Hepatocyte (in vitro differentiated cells): ENCODE results near the gene QSOX2. TPM values are rescaled to one million over a fixed set of nuclear protein-coding genes. Genes with fewer than 3 reads are reported as not detected.

Experiments used
- DNase-seq: peaks from one replicate; pipeline ENCODE4 v3.0.0-alpha.2; 2016; ENCODE audit warnings: low spot score
- H2AFZ ChIP-seq: fragments of 200-600 bp; sonication (generic); 2 replicates; pipeline ENCODE4 v1.6.0; 2016; ENCODE audit warnings: antibody characterized with exemption, mild to moderate bottlenecking
- H3K27ac ChIP-seq: fragments of 200-600 bp; sonication (generic); 2 replicates; pipeline ENCODE4 v1.5.1; 2016; ENCODE audit warnings: mild to moderate bottlenecking
- H3K27me3 ChIP-seq: fragments of 200-600 bp; sonication (generic); 2 replicates; pipeline ENCODE4 v1.6.1; 2016
- H3K36me3 ChIP-seq: fragments of 200-600 bp; sonication (generic); replicated peaks from 2 replicates; pipeline ENCODE4 v1.5.1; 2016; ENCODE audit warnings: low read depth; ENCODE audit not compliant: insufficient read depth
- H3K4me1 ChIP-seq: fragments of 200-600 bp; sonication (generic); 2 replicates; pipeline ENCODE4 v1.5.1; 2016; ENCODE audit warnings: mild to moderate bottlenecking, moderate library complexity; ENCODE audit not compliant: insufficient read depth
- H3K4me2 ChIP-seq: fragments of 200-600 bp; sonication (generic); 2 replicates; pipeline ENCODE4 v1.6.0; 2016
- H3K4me3 ChIP-seq: fragments of 200-600 bp; sonication (generic); 2 replicates; pipeline ENCODE4 v1.5.1; 2016; ENCODE audit warnings: mild to moderate bottlenecking
- H3K79me2 ChIP-seq: fragments of 200-600 bp; sonication (generic); 2 replicates; pipeline ENCODE4 v1.6.0; 2017; ENCODE audit warnings: mild to moderate bottlenecking
- H3K9me2 ChIP-seq: fragments of 200-600 bp; sonication (generic); replicated peaks from 2 replicates; pipeline ENCODE4 v1.6.0; 2017; ENCODE audit warnings: mild to moderate bottlenecking; ENCODE audit not compliant: insufficient read depth
- H3K9me3 ChIP-seq: fragments of 200-600 bp; sonication (generic); 2 replicates; pipeline ENCODE4 v1.5.1; 2016; ENCODE audit warnings: low read depth, mild to moderate bottlenecking
- H4K20me1 ChIP-seq: fragments of 200-600 bp; sonication (generic); 2 replicates; pipeline ENCODE4 v1.6.0; 2016; ENCODE audit warnings: mild to moderate bottlenecking; ENCODE audit not compliant: insufficient read depth, poor library complexity, severe bottlenecking
- EZH2 ChIP-seq: fragments of 200-600 bp; sonication (generic); IDR thresholded peaks from 2 replicates; pipeline ENCODE4 v1.6.1; 2016; ENCODE audit warnings: antibody characterized with exemption, mild to moderate bottlenecking, borderline replicate concordance
- EZH2phosphoT487 ChIP-seq: fragments of 200-600 bp; sonication (generic); IDR thresholded peaks from one replicate; pipeline ENCODE4 v1.6.1; 2018; ENCODE audit warnings: antibody characterized with exemption, mild to moderate bottlenecking, low read depth, moderate library complexity; ENCODE audit not compliant: unreplicated experiment, severe bottlenecking
- WGBS: methylation state at CpG from one replicate; pipeline ENCODE4 v1.1.6; 2016; ENCODE audit warnings: low lambda C conversion rate; ENCODE audit errors: missing lambda C conversion rate; 5-methylcytosine and 5-hydroxymethylcytosine counted together
- polyA plus RNA-seq: library from polyadenylated mRNA; unstranded; fragments of >200 nt; fragmentation: Nextera tagmentation; extraction: Ambion mirVana; gene quantifications from 2 replicates; pipeline ENCODE4 v1.2.1, GENCODE V29; 2016
- total RNA-seq: library from RNA; depleted of rRNA; stranded (reverse); fragments of >200 nt; gene quantifications from 2 replicates; pipeline ENCODE4 v1.2.3, GENCODE V29; 2014
- TF ChIP-seq, protein P1 (sequence below): fragments of 200-600 bp; sonication (generic); IDR thresholded peaks from 2 replicates; pipeline ENCODE4 v1.5.1; 2016; ENCODE audit warnings: antibody characterized with exemption, mild to moderate bottlenecking; ENCODE audit not compliant: poor library complexity

QSOX2 gene
- total and polyA plus RNA-seq, 2 experiments from 2014 or later: 3.3 to 11.0 TPM

DNA sequence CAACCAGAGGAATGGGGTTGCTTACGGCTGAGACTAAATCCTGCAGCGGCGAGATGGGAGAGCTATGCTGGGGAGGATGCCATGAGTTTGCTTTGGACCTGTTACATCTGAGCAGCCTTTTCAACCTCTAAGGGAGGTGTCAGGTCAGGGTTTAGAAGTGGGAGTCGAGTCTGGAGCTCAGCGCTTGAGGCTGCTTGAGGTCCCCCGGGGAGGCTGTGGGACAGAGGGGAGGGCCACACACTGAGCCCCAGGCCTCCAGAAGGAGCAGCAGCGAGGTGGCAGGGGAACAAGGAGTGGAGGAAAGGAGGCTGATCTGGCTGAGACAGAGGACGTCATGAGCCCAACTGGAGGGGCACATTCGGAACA, 1.9 kb upstream of the QSOX2 start:
- peaks cover 25% of the 10 kb centered on the region for H3K79me2 ChIP-seq
- no peaks in the 10 kb centered on the region for H3K9me2 ChIP-seq
- DNase-seq: no peak
- H4K20me1 ChIP-seq: peaks cover 18% of the 10 kb centered on the region
- H3K4me1 ChIP-seq: peaks cover 12% of the 10 kb centered on the region
- 60% methylated on average over 9 of the region's 9 CpGs for WGBS
- H3K27me3 ChIP-seq: no peaks in the 10 kb centered on the region
- no peaks in the 10 kb centered on the region for H3K36me3 ChIP-seq
- H2AFZ ChIP-seq: no peak overlapping the region
- H3K4me2 ChIP-seq: no peak overlapping the region
- no peak overlapping the region for H3K4me3 ChIP-seq
- H3K9me3 ChIP-seq: no peaks in the 10 kb centered on the region
- TF ChIP-seq EZH2: no peak
- H3K27ac ChIP-seq: no peak overlapping the region

DNA sequence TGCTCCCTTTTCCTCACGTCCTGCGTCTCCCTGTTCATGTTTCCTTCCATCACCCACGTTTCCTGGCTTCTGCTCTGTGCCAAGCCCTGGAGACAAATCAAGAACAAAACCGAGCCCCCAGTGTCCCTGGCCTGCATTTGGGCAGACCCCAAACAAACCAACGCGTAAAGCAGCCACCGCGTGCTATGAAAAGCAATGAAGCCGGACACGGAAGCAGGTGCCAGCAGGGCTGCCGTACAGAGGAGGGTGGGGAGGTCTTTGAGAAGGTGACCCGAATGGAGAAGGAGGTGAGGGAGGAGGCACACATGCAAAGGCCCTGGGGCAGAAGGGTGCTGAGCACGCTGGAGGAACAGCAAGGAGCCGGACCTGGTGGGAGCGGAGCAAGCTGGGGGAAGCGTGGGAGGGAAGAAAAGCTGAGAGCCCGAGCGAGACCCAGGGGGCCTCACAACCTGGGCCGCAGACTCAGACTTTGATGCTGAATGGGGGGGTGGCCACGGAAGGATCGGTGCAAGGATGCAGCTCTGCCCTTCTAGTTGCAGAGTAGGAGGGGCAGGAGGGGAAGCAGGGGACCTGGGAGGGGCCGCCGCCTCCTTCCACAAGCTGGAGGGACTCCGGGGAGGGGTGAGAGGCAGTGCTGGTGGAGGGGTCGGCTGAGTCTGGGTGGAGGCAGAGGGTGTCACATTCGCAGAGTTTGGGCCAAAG, 1.4 kb upstream of the QSOX2 start:
- Histone ChIP-seq H3K4me3 (no peak overlapping the region), H2AFZ (no peak overlapping the region), H3K79me2 (peaks cover 30% of the 10 kb centered on the region), H3K4me1 (peaks cover 12% of the 10 kb centered on the region), H3K9me3 (no peaks in the 10 kb centered on the region), H4K20me1 (peaks cover 22% of the 10 kb centered on the region), H3K9me2 (no peaks in the 10 kb centered on the region), H3K27ac (no peak overlapping the region), H3K36me3 (no peaks in the 10 kb centered on the region), H3K4me2 (no peak overlapping the region), H3K27me3 (no peaks in the 10 kb centered on the region)
- no peak for DNase-seq
- 90% methylated on average over 23 of the region's 26 CpGs for WGBS
- TF ChIP-seq EZH2 (no peak), EZH2phosphoT487 (no peak)
- TF ChIP-seq, protein P1, sequence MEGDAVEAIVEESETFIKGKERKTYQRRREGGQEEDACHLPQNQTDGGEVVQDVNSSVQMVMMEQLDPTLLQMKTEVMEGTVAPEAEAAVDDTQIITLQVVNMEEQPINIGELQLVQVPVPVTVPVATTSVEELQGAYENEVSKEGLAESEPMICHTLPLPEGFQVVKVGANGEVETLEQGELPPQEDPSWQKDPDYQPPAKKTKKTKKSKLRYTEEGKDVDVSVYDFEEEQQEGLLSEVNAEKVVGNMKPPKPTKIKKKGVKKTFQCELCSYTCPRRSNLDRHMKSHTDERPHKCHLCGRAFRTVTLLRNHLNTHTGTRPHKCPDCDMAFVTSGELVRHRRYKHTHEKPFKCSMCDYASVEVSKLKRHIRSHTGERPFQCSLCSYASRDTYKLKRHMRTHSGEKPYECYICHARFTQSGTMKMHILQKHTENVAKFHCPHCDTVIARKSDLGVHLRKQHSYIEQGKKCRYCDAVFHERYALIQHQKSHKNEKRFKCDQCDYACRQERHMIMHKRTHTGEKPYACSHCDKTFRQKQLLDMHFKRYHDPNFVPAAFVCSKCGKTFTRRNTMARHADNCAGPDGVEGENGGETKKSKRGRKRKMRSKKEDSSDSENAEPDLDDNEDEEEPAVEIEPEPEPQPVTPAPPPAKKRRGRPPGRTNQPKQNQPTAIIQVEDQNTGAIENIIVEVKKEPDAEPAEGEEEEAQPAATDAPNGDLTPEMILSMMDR: no peak

DNA sequence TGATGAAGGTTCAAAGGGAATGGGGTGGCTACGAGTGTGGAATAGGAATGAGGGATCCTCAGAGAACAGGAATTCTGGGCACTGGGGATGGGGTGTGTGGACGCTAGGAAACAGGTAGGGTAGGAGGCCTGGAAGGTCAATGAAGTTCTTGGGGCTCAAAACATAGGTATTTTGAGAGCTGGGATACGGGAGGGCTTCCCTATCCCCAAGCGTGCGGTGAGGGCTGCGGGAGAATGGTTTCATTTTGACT, 718 bp downstream of the QSOX2 start:
- DNase-seq: no peak
- Histone ChIP-seq H3K27me3 (no peaks in the 10 kb centered on the region), H3K9me3 (no peaks in the 10 kb centered on the region), H3K36me3 (no peaks in the 10 kb centered on the region), H3K79me2 (peaks cover 50% of the 10 kb centered on the region), H3K4me1 (peaks cover 12% of the 10 kb centered on the region), H2AFZ (peak overlapping the region; percentile 71), H3K9me2 (no peaks in the 10 kb centered on the region), H3K27ac (no peak overlapping the region), H3K4me3 (peak overlapping the region; percentile 87), H4K20me1 (peaks cover 35% of the 10 kb centered on the region), H3K4me2 (peak overlapping the region; percentile 98)
- WGBS: 4% methylated on average over 6 of the region's 6 CpGs
- TF ChIP-seq, protein P1: no peak
- TF ChIP-seq EZH2 (no peak), EZH2phosphoT487 (no peak)

DNA sequence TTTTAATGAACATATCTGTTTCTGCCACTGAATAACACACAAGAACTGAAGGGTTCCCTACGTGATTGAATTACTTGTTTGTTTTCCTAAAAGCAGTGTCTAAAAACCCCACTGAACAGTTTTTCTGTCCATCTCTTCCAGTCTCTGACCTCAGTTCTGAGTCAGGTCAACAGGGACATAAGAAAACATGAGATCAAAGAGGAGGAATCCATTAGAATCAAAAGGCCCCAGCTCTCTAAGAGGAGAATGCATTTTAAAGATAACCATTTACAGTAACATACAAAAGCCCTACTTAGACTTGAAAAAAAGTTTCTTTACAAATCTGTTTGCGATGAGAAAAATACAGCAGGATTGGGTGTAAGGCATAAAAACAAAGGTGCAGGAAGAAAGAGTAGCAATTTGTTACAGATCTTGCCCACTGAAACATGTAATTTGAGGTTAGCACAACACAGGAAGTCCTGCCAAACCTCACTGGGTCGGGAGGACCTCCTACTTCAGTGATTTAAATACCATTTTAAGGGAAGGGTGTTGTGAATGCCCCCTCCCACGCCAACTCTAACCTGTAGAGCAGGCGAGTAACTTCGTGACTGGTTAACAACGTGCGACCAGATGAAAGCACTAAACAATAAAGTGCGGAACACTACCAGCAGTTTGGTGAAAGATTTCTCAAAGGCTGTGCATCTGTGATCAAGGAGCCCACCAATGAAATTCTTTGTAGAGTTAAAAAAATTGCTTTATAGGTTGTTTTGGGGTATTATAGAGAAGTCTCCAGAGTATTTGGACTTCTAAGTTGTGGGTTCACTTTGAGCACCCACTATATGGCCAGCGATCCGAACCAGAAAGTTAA, 1.3 kb downstream of the QSOX2 start:
- Histone ChIP-seq H3K9me2 (no peaks in the 10 kb centered on the region), H3K9me3 (no peaks in the 10 kb centered on the region), H3K79me2 (peaks cover 54% of the 10 kb centered on the region), H3K4me2 (peak overlapping the region; percentile 98), H3K4me3 (peak overlapping the region; percentile 87), H2AFZ (no peak overlapping the region), H3K27me3 (no peaks in the 10 kb centered on the region), H3K36me3 (no peaks in the 10 kb centered on the region), H3K4me1 (peaks cover 12% of the 10 kb centered on the region), H3K27ac (no peak overlapping the region), H4K20me1 (peaks cover 35% of the 10 kb centered on the region)
- DNase-seq: no peak
- WGBS: 27% methylated on average over 11 of the region's 11 CpGs
- no peak for TF ChIP-seq EZH2
- TF ChIP-seq, protein P1: no peak
- no peak for TF ChIP-seq EZH2phosphoT487
